Esophagus mucosa (tissue), 1 donor: ENCODE results near the gene MAGEF1. TPM values are rescaled to one million over a fixed set of nuclear protein-coding genes. Genes with fewer than 3 reads are reported as not detected.

Experiments used
- ATAC-seq: fragments of 200-7000 bp; cut with Tn5 transposase; one replicate; pipeline ENCODE4 v1.9.1; 2020
- total RNA-seq: library from RNA; stranded (reverse); gene quantifications from one replicate; pipeline ENCODE4 v1.2.4, GENCODE V29; 2023
- donor health status: DM: yes; HTN: yes; CAD: no.

The MAGEF1 gene
- total RNA-seq, 1 donor from 2014 or later: 16.1 TPM

DNA sequence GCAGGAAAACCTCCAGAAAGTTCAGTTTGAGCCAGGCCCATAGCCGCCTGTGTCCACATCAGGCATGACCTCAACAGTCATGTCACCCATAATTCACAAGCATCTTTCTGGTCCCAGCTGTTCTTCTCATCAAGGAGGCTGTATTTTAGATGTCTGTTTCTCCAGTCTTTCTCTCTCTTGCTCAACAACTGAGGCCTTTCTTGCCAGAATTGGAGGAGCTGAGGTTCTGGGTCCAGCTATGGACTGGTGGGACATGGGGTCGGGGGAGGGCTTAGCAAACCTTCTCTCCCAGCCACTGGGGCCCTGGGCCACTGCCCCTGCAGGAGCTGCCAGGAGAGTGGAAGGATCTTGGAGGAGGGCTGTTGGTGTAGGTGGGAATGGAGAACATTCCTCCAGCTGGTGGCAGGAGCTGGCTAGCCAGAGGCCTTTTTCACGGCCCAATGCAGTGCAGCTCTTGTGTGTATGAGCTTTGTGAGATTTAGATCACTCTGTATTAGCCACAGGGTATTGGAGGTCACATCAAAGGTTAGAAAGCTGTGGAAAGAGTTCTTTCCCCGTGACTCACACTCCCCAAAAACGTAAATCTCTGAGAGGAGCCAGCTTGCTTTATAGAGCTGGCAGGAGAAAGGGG lies 23.5 kb downstream of the MAGEF1 start:
- no peak for ATAC-seq

- no peak for ATAC-seq
Measured at GRCh38 chr3:184687363-184688015, 24.4 kb downstream of the MAGEF1 start.

GRCh38 chr3:184685646-184686045 lies 26.2 kb downstream of the MAGEF1 start:
- no peak for ATAC-seq

GRCh38 chr3:184685055-184685454 lies 26.8 kb downstream of the MAGEF1 start:
- no peak for ATAC-seq

GRCh38 chr3:184683900-184684560 lies 27.8 kb downstream of the MAGEF1 start:
- ATAC-seq: no peak

DNA sequence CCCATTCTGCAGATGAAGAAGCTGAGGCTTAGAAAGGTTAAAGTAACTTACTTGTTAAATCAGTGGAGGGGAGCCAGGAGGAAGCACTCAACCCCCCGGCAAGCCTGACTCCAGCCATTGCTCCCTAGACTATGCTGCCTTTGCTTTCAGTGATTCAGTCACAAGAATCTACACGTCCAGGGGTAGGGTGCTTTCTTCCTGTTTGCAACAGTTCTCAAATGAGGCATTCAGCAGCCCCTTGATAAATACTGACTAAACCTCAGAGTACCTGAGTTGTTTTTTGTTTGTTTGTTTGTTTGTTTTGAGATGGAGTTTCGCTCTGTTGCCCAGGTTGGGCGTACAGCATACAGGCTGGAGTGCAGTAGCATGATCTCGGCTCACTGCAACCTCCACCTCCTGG lies 28.6 kb downstream of the MAGEF1 start:
- no peak for ATAC-seq

GRCh38 chr3:184682671-184683070 lies 29.2 kb downstream of the MAGEF1 start:
- ATAC-seq: no peak

GRCh38 chr3:184680385-184681345 lies 31.2 kb downstream of the MAGEF1 start:
- ATAC-seq: no peak

GRCh38 chr3:184679056-184679816 lies 32.6 kb downstream of the MAGEF1 start:
- no peak for ATAC-seq

DNA sequence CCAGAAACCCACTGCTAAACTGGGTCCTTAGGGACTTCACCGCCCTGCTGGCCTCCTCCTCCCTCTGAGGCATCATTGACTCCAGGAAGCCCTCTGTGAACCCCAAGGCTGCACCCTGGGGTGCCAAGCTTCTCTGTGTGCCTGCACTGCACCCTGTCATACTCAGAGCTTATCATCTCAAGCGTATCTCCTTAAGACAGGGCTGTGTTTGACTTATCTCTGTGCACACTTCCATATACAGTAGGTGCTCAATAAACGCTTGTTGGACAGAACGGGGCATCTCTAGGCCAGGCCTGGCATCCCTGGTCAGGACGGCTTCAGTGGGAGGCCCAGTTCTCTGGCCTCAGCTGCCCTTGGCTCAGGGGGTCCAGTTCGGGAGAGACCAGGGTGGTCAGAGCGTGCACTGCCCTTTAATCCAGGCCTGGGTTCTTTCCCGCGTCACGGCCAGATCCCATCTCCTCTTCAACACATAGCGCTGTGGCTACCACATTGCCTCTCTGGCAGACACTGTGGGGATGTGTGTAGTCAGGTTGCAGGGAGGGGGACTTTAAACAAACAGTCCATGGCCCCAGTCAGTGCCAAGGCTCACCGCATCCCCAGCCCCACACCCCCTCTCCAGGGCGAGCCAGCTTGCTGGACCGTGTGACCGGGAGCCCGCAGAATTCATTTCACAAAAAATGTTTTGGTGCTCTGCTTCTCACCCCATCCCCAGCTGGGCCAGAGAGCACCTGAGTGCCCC lies 33.4 kb downstream of the MAGEF1 start:
- peak; percentile 15 for ATAC-seq

GRCh38 chr3:184677344-184678316 lies 34.2 kb downstream of the MAGEF1 start:
- no peak for ATAC-seq

DNA sequence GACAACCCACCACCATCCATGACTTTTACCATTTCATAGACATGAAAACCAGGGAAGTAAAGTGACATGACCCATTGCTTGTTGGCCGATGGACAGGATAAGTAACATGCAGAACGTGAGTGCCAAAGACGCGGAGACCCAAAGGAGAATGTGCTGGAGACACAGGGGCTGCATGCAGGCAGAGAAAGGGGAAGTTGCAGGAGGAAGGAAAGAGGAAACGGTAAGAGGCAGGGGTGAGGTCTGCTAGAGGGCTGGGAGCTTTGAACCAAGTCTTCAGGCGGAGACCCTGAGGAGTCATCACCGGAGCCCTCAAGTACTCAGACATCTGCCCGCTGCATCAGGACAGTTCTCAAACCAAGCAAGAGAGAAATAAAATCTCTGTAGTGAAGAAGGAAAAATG lies 34.9 kb downstream of the MAGEF1 start:
- ATAC-seq: no peak

DNA sequence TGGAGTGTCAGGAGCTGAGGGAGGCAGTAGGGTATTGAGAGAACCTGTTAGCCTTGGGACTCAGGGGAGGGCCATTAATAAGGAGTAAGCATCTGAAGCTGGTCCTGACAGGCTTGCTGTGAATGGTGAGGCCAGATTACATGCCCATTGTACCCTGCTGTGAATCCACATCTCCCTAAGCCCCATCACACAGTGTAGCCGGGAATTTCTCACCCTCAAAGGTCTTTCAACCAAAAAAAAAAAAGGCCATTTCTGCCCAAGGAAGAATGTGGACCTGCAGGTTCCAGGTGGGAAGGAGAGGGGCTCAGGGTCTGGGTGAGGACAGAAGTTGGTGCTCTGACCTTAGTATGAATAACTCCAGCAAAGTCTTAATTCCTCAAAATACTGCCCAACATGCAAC lies 37.2 kb downstream of the MAGEF1 start:
- ATAC-seq: no peak

DNA sequence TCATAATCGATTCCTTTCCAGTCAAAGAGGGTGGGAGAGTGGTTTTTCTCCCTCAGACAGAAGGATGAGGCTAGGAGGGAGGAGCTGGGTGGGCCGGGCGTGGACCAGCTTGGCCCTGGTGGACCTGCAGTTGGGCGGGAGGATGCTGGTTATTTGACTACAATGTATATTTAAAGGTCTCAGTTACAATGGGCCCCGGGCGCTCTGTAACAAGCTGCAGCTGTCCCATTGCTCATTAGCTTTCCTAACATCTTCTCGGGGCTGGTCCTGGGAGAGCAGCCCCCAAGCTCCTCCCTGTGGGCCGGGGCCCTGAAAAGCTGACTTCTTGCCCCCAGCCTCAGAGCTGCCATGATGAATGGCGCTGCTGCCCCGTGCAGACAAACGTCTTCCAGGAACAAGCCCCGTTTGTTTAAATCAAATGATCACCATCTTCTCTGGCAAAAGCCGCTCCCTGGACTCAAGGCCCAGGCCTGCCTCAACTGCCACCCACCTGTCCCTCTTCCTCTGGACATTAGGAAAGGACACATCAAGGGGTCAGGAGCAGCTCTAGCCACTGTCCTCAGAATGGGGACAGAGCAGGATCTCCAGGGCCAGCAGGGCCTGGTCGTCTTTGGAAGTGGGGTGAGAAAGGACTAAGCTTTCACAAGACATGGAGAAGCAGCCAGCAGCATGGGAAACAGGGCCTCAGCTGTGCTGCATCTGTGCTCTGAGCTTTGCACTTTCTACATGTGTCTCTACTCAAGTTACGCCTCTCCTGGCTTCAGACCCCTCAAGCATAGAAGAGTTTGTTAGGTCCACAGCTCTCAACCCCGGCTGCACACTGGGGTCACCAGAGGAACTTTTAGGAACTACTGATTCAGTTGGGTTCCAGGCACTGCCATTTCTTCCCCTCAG lies 38.6 kb downstream of the MAGEF1 start:
- no peak for ATAC-seq

DNA sequence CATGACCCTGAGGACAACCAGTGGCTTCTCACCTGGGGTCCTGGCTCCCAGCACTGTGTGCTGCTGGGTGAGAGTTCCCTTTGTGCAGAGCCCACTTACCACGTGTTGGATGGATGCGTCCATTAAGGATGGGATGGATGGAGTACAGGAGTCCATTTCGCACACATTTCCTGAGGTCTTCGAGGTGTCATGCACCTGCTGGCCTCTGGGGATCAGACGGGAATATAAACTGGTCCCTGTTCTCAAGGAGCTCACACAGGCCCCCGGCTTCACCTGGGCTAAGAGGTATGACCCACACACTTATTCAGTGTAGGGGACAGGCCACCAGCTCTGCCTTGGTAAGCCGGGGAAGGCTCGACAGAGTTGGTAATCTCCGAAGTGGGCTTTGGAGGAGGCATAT lies 39.5 kb downstream of the MAGEF1 start:
- no peak for ATAC-seq

DNA sequence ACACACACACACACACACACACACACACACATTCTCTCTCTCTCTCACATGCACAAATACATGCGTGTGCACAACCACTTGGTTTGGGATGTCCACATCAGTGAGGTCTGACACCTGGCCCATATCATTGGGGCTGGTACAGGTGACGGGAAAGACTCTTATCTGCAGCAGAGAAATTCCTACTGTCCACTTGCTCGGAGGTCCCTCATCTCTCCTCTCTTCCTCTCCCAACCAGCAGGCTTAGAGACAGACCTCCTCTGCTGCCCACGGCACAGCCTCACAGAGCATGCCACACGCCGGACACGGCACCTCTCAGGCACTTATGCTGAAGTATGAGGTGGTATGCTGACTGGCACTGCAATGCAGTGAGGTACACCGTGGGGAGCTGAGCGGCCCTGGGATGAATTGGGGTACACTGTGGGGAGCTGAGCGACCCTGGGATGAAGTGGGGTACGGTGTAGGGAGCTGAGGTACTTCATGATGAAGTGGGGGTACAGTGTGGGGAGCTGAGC lies 41.7 kb downstream of the MAGEF1 start:
- ATAC-seq: no peak

GRCh38 chr3:184669578-184669977 lies 42.3 kb downstream of the MAGEF1 start:
- ATAC-seq: no peak

- ATAC-seq: no peak
Measured at GRCh38 chr3:184666442-184666841, 45.4 kb downstream of the MAGEF1 start.

GRCh38 chr3:184665101-184665500 lies 46.8 kb downstream of the MAGEF1 start:
- ATAC-seq: peak; percentile 35
